GM12874 (cell line): ENCODE results near the gene MKI67.

Experiments used
- CTCF ChIP-seq: IDR thresholded peaks from 2 replicates; pipeline ENCODE4 v1.5.1; 2011; ENCODE audit warnings: low read depth, mild to moderate bottlenecking, control low read depth, low read length, moderate library complexity; ENCODE audit not compliant: insufficient read depth

Gene MKI67

GRCh38 chr10:128125416-128125943, 743 bp downstream of the MKI67 start:
- TF ChIP-seq CTCF: no peak

GRCh38 chr10:128124813-128125403, 1.3 kb downstream of the MKI67 start:
- no peak for TF ChIP-seq CTCF

GRCh38 chr10:128123846-128124245, 2.4 kb downstream of the MKI67 start:
- TF ChIP-seq CTCF: no peak

- TF ChIP-seq CTCF: no peak
Observed at GRCh38 chr10:128122931-128123330, 3.3 kb downstream of the MKI67 start.

GRCh38 chr10:128121750-128122412, 4.3 kb downstream of the MKI67 start:
- TF ChIP-seq CTCF: no peak

- TF ChIP-seq CTCF: 0 out of 2 replicates have a peak, but pooled peaks have one; percentile 13
Observed at GRCh38 chr10:128116851-128117615, 9.2 kb downstream of the MKI67 start.

- no peak for TF ChIP-seq CTCF
Observed at GRCh38 chr10:128116187-128116586, 10.0 kb downstream of the MKI67 start.
